Spinal cord (tissue), 10 donors: ENCODE measurements around the gene PLEKHG2. TPM values are rescaled to one million over a fixed set of nuclear protein-coding genes. Genes with fewer than 3 reads are reported as not detected.

Experiments used
- DNase-seq, 6 donors: peaks; one replicate each; pipeline versions ENCODE4 v3.0.0 to v3.0.0-alpha.2; 2013 to 2015; ENCODE audit warnings: low spot score in 6 of 6, low read depth in 4 of 6
- H3K27ac ChIP-seq: one replicate; pipeline ENCODE4 v1.5.1; 2013; ENCODE audit warnings: low read depth, low read length, control low read depth
- H3K27me3 ChIP-seq: one replicate; pipeline ENCODE4 v1.6.1; 2013; ENCODE audit warnings: low read length; ENCODE audit not compliant: control insufficient read depth, insufficient read depth
- H3K36me3 ChIP-seq: one replicate; pipeline ENCODE4 v1.6.1; 2013; ENCODE audit warnings: low read length; ENCODE audit not compliant: control insufficient read depth, insufficient read depth
- H3K4me1 ChIP-seq: one replicate; pipeline ENCODE4 v1.6.1; 2013; ENCODE audit warnings: low read length; ENCODE audit not compliant: control insufficient read depth, insufficient read depth
- H3K4me3 ChIP-seq: one replicate; pipeline ENCODE4 v1.5.1; 2013; ENCODE audit warnings: low read depth, low read length, control low read depth
- H3K9me3 ChIP-seq: one replicate; pipeline ENCODE4 v1.6.1; 2013; ENCODE audit warnings: low read length; ENCODE audit not compliant: control insufficient read depth, insufficient read depth
- WGBS: methylation state at CpG from one replicate; pipeline ENCODE4 v1.1.5; 2013; ENCODE audit warnings: missing lambda C conversion rate; ENCODE audit not compliant: insufficient coverage; 5-methylcytosine and 5-hydroxymethylcytosine counted together
- polyA plus RNA-seq, 2 donors: library from polyadenylated mRNA; unstranded; fragments of 120-200 nt; gene quantifications; one replicate each; pipeline ENCODE4 v1.2.1, GENCODE V29; 2013; ENCODE audit not compliant: insufficient read length in 2 of 2
- total RNA-seq, 2 donors: library from RNA; depleted of rRNA in 1 of 2; stranded (reverse); fragments of 120-200 nt in 1 of 2; fragments of >200 nt in 1 of 2; gene quantifications; one replicate each; pipeline versions ENCODE4 v1.2.3 to v1.2.4, GENCODE V29; 2013 to 2014
- donor health status: healthy.

Gene PLEKHG2
- total and polyA plus RNA-seq, 4 donors, result 14.2 to 58.2 (median 37.2) TPM

DNA sequence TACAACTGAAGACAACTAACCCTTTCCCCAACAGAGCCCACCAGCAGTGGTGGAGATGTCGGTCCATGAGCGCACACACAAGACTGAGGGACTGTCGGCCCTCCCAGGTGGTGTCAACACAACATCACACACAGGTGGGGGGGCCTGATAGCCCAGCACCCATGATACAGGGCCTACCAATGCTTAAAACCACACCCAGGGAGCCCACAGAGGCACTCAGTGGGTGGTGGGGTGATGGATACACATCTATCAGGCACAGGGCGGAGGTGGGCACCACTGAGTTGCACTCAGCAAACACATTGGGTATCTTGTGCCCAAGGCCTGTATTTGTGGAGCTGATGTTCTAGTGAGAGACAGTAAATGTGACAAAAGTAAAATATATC, 12.8 kb upstream of the PLEKHG2 start:
- Histone ChIP-seq H3K27ac (no peak overlapping the region), H3K36me3 (peaks cover 47% of the 10 kb centered on the region)

DNA sequence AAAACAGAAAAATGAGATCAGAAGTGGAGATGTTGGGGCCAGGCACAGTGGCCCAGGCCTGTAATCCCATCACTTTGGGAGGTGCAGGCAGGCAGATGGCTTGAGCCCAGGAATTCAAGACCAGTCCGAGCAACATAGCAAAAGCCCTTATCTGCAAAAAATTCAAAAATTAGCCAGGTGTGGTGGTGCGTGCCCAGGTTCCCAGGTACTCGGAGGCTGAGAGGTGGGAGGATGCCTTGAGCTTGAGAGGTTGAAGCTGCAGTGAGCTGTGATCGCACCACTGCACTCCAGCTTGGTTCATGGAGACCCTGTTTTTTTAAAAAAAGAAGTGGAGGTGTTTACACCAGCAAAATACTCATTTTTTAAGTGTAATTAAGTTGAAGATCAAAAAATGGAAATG, 12.4 kb upstream of the PLEKHG2 start:
- Histone ChIP-seq H3K27me3 (peaks cover 6% of the 10 kb centered on the region), H3K4me3 (no peak overlapping the region), H3K27ac (no peak overlapping the region), H3K4me1 (peaks cover 39% of the 10 kb centered on the region), H3K9me3 (no peaks in the 10 kb centered on the region), H3K36me3 (peaks cover 43% of the 10 kb centered on the region)
- no peak for DNase-seq
- WGBS, result 86% methylated on average over 2 of the region's 4 CpGs

More for the DNA sequence above, 12.8 kb upstream of the PLEKHG2 start:
- Histone ChIP-seq H3K27me3 (peaks cover 6% of the 10 kb centered on the region), H3K9me3 (no peaks in the 10 kb centered on the region), H3K4me3 (no peak overlapping the region), H3K4me1 (peaks cover 39% of the 10 kb centered on the region)
- DNase-seq, result no peak
- 83% methylated on average over 1 of the region's 4 CpGs for WGBS

DNA sequence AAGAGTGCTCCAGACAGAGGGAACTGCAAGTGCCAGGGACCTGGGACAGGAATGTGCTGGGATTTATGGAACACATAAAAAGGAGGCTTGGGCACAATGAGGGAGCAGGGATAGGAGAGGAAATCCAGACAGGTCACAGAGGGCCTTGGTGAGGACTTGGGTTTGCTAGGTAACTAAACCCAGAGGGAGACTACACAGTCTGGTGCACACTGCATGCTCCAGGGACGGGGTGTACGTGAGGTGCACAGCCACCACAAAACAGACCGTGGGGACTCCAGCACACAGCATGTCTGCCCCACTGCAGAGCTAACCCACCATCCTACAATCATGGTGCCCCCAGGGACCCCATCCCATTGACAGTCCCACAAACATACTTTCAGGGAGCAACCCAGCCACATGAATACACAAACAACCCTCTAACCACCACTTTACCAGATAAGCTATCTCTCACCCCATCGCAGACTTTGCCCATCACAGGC, 11.4 kb upstream of the PLEKHG2 start:
- Histone ChIP-seq H3K27ac (peak overlapping the region; percentile 2), H3K9me3 (no peaks in the 10 kb centered on the region), H3K36me3 (peaks cover 34% of the 10 kb centered on the region), H3K27me3 (peaks cover 9% of the 10 kb centered on the region), H3K4me3 (no peak overlapping the region), H3K4me1 (peaks cover 43% of the 10 kb centered on the region)
- 84% methylated on average over 3 of the region's 4 CpGs for WGBS
- DNase-seq, result no peak

DNA sequence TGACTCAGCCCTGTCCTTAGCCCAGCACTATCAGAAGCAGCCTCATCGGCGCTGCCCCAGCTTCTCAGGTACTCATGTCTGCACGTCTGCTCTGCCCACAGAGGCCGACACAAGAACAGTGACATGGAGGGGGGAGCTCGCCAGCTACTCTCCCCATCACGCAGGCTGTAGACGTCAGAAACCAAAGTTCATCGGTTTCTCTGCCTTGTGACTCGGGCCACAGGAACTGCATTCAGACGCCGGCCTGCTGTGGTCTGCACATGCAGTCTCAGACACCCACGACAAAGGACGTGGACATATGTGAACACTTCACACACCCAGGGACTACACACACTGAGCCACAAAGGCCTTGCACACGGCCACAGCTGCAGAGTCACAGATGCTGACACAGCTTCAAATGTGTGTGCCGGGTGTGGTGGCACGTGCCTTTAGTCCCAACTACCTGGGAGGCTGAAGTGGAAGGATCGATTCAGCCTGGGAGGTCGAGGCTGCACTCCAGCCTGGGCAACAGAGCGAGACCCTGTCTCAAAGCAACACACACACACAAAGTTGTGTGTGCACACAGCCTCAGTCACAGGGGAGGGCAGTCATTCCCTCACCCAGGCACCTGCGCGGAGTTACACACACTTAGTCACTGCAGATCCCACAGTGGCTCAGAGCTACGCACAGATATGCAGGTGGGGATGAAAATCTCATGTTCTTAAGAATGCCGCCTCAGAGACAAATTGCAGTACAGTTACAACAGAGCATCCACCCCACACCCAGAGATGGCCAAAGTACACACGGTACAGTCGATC, 10.7 kb upstream of the PLEKHG2 start:
- no peaks in the 10 kb centered on the region for H3K9me3 ChIP-seq
- DNase-seq, result no peak
- H3K4me3 ChIP-seq, result peak overlapping the region; percentile 39
- peaks cover 12% of the 10 kb centered on the region for H3K27me3 ChIP-seq
- peak overlapping the region; percentile 90 for H3K27ac ChIP-seq
- peaks cover 31% of the 10 kb centered on the region for H3K36me3 ChIP-seq
- H3K4me1 ChIP-seq, result peaks cover 47% of the 10 kb centered on the region
- WGBS, result 68% methylated on average over 22 of the region's 25 CpGs

DNA sequence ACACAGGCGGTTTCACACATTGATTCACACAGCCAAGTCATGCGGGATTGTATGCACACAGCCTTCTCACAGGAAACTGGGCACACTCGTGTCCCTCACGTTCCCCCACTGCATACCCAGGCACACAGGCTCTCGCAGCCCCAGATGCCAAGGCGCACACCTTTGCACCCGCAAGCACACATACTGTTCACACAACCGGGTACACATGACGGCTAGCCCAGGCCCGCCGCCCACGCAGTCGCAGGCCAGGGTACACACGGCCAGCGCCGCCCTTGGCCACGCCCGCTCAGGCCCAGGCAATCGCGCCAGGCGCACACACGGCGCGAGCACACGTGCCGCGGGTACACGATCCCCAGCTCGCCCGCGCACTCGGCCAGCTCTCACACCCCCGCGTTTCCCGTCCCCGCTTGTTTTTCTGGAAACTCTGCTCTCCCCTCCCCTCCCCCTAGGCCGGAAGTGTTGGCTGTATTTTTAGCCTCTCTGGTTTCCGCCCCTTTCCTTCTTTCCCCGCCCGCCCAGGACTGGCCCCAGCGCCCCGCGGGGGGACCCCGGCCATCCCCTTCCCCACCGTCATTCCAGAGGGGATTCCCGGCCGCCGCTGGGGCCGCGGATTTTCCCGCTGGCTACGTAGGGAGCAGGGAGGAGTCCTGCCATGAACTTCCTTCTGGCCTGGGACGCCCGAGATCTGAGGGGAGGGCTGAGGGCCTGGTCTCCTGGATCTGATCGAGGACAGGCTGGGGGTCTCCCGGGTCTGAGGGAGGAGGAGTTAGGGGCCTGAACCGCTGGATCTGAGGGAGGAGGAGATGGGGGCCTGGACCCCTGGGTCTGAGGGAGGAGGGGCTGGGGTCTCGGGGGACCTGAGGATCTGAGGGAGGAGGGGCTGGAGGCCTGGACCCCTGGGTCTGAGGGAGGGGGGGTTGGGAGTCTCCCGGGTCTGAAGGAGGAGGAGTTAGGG, 9.8 kb upstream of the PLEKHG2 start:
- H3K9me3 ChIP-seq, result no peaks in the 10 kb centered on the region
- peak overlapping the region; percentile 39 for H3K4me3 ChIP-seq
- H3K27me3 ChIP-seq, result peaks cover 21% of the 10 kb centered on the region
- H3K36me3 ChIP-seq, result peaks cover 23% of the 10 kb centered on the region
- H3K27ac ChIP-seq, result peak overlapping the region; percentile 90
- peaks cover 50% of the 10 kb centered on the region for H3K4me1 ChIP-seq
- peak in 3 of 6 donors; percentile 45 to 90 (median 80) for DNase-seq
- 1% methylated on average over 55 of the region's 59 CpGs for WGBS

DNA sequence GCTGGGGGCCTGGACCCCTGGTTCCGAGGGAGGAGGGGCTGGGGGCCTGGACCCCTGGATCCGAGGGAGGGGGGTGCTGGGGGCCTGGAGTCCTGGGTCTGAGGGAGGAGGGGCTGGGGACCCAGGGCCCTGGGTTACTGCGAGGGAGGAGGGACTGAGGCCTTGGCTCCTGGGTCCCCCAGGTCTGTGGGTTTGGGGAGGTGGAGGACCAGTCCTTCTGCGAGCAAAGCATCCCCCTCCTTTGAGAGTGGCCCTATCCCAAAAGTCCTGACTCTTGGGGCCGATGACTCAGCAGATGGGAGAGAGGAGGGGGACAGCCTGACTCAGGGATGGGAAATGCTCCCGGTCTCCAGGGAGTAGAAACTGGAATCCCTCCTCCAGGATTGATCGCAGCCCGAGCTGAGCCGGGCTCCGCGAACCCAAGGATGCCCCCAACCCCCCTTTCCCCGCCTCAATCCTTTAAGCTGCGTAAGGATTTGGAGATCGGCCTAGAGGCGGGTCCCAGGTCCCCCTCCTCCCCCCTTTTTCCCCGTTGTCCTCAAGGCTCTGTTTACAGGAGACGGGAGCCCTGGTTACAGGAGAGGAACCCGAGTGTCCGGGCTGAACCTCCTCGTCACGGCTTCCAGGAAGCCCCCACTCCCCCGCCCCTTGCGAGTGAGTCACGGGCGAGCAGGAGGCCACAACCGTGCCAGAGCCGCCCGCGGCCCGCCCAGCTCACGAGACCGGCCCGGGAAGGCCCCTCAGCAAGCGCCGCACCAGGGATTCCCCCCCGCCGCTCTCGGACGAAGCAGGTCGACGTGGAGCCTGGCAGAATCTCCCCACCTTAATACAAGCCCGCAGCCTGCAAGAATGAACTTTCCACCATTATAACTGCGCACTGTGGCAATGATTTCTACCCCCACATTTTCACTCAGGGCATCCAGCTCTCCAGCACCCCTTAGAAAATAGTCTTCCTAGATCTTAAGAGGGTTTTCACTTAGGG, 8.8 kb upstream of the PLEKHG2 start:
- H3K9me3 ChIP-seq, result no peaks in the 10 kb centered on the region
- H3K4me1 ChIP-seq, result peaks cover 54% of the 10 kb centered on the region

DNA sequence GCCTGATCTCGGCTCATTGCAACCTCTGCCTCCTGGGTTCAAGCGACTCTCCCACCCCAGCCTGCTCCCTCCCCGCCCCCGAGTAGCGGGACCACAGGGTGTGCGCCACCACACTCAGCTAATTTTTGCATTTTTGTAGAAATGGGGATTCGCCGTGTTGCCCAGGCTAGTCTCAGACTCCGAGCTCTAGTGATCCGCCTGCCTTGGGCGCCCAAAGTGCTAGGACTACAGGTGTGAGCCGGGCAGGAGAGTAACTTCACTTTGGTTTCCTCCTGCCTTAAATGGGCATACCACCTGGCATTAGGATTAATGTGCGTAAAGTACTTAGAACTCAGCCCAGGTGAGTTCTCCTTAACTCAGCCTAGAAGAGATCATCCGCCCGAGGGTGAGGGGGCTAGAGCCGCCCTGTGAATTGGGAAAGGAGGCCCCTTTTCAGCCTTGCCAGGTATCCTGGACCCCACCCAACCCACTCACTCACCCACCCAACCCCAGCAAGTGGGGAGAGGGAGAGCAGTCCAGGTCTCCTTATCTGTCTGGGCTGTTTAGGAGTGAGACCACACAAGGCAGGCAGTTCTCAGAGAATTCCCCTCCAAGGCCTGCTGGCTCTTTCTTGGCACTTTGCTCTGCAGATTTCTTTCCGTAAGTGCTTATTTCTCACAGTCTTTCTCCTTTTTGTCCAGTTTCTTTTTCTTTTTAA, 7.1 kb upstream of the PLEKHG2 start:
- H3K9me3 ChIP-seq, result no peaks in the 10 kb centered on the region
- peaks cover 10% of the 10 kb centered on the region for H3K36me3 ChIP-seq
- WGBS, result 92% methylated on average over 12 of the region's 17 CpGs
- H3K27me3 ChIP-seq, result peaks cover 45% of the 10 kb centered on the region
- H3K27ac ChIP-seq, result peak overlapping the region; percentile 81
- peaks cover 67% of the 10 kb centered on the region for H3K4me1 ChIP-seq
- no peak for DNase-seq
- H3K4me3 ChIP-seq, result no peak overlapping the region

More for the DNA sequence above, 8.8 kb upstream of the PLEKHG2 start:
- H3K36me3 ChIP-seq, result peaks cover 22% of the 10 kb centered on the region
- peak in 5 of 6 donors; percentile 50 to 94 (median 70) for DNase-seq
- H3K4me3 ChIP-seq, result peak overlapping the region; percentile 39
- WGBS, result 5% methylated on average over 42 of the region's 43 CpGs
- peaks cover 31% of the 10 kb centered on the region for H3K27me3 ChIP-seq
- peak overlapping the region; percentile 90 for H3K27ac ChIP-seq

DNA sequence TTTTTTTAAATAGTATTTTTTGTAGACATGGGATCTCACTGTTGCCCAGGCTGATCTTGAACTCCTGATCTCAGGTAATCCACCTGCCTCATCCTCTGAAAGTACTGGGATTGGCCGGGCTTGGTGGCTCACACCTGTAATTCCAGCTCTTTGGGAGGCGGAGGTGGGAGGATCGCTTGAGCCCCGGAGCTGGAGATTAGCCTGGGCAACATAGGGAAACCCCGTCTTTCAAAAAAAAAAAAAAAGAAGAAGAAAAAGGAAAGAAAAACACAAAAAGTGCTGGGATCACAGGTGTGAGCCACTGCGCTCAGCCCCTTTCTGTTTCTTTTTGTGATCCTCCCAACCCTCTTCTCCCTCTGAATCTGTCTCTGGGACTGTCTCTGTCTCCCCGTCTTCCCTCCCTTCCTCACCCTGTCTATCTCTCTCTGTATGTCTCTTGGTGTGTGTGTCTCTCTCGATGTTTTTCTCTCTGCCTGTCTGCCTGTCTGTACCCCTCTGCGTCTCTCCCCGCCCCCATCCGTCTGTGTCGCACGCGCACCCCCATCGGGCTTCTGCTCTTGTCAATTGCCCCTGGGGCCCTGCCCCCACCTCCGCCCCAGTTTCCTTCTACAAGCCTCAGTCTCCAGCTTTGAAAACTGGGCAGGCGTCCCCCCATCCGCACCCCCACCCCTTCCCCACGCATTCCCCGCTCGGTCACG, 6.4 kb upstream of the PLEKHG2 start:
- H3K27ac ChIP-seq, result peak overlapping the region; percentile 81
- 10% methylated on average over 17 of the region's 22 CpGs for WGBS
- peaks cover 48% of the 10 kb centered on the region for H3K27me3 ChIP-seq
- peaks cover 74% of the 10 kb centered on the region for H3K4me1 ChIP-seq
- peak overlapping the region; percentile 92 for H3K4me3 ChIP-seq
- no peak for DNase-seq
- H3K36me3 ChIP-seq, result peaks cover 10% of the 10 kb centered on the region
- no peaks in the 10 kb centered on the region for H3K9me3 ChIP-seq
